ENCODE data around the gene MRPS33.
A peak's percentile ranks its signal among the peaks of the same experiment; 100 is the strongest.
"Not testable (repeated sequence)": the region's sequence is repeated elsewhere in the genome, so short reads cannot be mapped to it uniquely, and the experiment has no call there.

MRPS33 gene

DNA sequence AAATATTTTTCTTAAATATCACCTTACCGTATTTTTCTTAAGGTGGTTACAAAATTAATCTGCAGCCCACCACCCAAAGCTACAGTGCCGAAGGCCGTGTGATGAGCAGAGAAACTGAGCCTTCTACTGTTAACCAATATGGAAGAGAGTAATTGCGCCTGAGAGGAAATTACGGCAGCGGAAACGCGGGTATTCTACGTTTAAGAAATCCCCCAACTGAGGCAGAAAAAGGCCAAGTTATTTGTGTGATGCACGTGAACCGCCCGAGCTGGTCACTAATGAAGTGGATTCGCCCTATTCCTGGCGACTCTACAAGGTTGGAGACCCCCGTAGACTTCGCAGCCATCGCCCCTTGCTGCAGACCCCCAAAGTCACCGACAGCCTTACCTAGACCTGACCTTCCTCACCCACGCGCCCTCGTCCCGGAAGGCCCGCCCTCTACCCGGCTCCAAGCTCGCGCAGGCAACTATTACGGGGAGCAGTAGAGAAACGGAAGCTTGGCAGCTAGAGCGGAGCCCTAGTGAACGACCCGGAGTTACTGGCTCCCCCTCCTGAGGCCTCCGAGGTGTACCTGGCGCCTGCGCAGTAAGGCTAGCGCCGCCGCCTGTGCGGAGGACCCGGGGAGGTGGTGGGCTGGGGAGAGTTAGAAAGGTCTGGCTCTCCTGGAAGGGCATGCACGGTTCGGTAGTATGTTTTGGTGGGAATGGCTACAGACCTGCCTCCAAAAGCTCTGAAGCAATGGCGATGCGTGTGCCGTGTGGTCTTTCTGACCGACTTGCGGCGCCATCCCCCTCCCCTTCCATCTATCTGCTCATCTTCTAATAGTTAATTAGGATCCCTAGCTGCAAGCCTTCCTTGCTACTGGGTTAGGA lies at the start of gene MRPS33:
MRPS33 (minus strand) TSS at position 429 of the 872 bp plus-strand sequence. CDS start 4,319 bp downstream, outside the sequence.
- peak; percentile 88 to 91 for DNase-seq (ENCODE audit: low read depth in 1 of 2, low spot score in 1 of 2)

DNA sequence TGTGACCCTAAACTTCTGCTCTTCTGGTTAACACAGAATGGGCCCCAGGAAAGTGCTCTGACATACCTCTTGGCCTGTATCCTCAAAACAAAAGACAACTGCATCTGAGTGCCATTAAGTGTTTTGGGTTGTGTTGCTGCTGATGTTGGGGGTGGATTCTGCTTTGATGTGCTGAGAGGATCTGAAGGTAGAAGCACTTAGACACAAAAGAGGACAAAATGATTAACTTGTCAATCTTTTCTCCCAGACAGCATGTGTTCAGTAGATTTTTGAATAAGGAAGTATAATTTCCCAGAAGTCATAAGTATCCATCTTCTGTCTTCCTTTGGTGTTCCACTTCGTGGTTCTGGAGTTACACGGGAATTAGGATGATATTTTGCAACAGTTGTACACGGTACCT lies 43.0 kb upstream of the MRPS33 start:
- no peak for DNase-seq (ENCODE audit: low read depth in 1 of 2, low spot score in 1 of 2)

DNA sequence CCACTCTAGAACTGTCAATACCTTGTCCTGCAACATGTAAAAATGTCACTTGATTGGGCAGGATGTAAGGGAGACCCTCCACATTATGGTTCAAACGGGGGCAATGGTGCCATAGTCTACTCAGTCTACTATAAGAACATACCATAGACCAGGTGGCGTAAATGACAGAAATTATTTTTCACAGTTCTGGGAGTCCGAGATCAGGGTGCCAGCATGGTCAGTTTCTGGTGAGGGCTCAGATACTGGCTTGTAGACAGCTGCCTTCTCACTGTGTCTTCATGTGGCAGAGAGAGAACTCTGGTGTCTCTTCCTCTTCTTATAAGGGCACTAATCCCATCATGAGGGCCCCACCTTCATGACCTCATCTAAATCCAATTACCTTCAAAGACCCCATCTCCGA lies 40.4 kb upstream of the MRPS33 start:
- no peak for DNase-seq (ENCODE audit: low read depth in 1 of 2, low spot score in 1 of 2)

DNA sequence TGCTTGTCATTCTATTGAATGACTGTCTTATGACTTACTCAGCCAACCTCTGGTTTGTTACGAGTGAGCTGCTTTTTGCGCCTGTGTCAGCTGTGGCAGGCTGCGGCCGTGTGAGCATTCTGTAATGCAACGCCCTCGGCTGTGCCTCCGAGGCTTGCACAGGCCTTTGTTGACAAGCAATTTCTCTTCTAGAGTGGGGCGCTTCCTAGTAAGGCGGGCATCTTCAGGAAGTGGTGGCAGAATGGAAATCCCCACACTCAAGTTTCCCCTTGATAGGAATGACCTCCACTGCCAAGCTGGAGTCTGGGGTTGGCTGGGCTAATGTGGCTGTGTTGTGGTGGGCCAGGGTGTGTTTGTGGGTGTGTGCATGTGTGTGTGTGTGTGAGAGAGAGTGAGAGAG lies 38.9 kb upstream of the MRPS33 start:
- peak in 1 of 2 donors; percentile 16 for DNase-seq (ENCODE audit: low read depth in 1 of 2, low spot score in 1 of 2)

DNA sequence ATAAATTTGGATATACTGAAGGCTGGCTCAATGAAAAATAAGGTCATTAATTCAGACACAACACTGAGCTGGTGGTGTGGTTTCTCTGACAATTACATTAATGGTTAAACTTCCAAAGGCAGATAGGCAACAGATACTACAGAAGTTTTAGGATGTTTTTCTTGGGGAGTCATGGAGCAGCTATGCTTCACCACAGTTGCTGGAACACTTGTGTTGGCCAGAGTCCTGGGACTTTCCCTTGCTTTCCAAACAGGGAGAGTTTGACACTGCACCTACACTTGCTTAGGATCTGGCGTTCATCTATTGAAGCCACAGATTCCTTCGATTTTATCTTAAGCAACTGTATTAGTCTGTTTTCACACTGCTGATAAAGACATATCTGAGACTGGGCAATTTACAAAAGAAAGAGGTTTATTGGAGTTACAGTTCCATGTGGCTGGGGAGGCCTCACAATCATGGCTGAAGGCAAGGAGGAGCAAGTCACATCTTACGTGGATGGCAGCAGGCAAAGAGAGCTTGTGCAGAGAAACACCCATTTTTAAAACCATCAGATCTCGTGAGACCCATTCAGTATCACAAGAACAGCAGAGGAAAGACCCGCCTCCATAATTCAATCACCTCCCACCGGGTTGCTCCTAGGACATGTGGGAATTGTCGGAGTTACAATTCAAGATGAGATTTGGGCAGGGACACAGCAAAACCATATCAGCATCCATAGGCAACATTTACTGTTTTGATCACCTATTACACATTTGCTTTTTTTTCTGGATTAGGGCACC lies 31.3 kb upstream of the MRPS33 start:
- DNase-seq (ENCODE audit: low read depth in 1 of 2, low spot score in 1 of 2): no peak

DNA sequence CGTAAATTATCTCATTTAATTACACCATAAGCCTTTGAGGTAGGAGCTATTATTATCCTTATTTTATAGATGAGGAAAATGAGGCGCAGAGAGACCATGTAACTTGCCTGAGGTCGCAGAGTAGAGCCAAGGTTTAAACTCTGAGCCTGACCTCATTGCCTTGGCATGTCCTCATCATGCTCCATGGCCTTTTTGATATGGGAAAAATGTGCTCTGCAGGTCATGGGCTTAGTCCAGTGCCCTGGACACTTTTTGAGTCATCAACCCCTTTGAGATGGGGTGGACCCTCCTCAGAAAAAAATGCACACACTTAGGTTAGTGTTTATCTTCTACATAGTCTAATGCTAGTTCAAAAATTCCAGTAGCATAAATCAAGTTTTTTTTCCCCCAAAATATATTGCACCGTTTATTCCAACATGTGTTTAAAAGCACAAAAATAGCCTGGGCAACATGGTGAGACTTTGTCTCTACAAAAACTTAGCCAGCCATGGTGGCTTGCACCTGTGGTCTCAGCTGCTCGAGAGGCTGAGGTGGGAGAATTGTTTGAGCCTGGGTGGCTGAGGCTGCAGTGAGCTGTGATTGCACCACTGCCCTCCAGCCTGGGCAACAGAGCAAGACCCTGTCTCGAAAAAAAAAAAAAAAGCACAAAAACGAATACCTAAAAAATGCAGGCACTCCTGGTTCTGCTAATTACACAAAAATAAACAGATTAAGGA lies 30.5 kb upstream of the MRPS33 start:
- no peak for DNase-seq (ENCODE audit: low read depth in 1 of 2, low spot score in 1 of 2)

DNA sequence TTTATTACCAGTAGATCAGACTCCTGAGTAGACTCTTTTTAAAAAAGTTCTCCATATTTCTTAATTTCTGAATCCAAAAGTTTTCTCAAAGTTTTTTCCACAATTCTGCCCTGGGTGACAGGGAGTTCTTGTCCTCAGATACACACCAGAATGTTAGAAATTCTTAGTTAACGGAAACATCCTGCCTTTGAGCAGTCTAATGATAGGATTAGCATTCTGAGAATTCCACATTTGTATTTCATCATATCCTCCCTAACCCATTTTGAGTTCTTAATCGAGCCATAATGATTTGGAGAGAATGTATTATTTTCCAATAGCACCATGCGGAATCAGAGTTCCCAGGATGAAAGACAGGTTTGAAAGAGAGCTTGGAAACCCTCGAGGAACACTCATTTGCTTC lies 28.9 kb upstream of the MRPS33 start:
- DNase-seq (ENCODE audit: low read depth in 1 of 2, low spot score in 1 of 2): no peak

DNA sequence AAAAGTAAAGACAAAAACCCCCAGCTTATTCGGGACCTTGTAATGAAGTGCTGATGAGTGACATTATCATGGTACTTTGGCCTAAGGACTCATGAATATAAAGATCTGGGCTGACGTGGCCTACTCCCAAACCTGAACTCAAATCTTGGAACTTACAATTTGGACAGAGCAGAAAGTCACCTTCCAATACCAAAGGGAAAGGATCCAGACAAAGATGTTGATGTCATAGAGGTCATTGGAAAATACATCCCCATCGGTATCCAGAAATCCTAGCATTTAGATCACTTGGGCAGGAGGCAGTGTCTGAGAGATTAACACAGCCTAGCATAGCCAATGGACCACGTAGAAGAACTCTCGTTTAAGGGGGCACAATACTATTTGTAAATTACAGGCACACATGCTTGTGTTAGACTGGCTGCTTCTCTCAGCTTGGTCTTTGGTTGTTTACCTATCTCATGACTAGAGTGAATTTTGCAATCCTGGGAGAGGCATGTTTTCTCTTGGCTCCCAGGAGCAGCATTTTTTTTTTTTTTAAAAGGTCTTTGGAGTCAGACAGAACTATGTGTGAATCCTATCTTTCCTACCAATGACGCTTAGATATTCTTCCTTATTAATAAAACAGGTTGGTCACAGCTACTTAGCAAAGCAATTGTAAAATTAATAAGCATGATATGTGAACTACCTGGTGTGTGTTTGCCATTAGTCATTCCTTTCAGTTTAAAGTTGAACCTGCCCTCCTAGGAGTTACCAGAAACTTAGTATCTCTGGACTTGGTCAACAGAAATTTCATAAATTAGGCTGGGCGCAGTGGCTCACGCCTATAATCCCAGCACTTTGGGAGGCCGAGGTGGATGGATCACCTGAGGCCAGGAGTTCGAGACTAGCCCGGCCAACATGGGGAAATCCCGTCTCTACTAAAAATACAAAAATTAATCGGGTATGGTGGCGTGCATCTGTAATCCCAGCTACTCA lies 27.8 kb upstream of the MRPS33 start:
- DNase-seq (ENCODE audit: low read depth in 1 of 2, low spot score in 1 of 2): no peak

DNA sequence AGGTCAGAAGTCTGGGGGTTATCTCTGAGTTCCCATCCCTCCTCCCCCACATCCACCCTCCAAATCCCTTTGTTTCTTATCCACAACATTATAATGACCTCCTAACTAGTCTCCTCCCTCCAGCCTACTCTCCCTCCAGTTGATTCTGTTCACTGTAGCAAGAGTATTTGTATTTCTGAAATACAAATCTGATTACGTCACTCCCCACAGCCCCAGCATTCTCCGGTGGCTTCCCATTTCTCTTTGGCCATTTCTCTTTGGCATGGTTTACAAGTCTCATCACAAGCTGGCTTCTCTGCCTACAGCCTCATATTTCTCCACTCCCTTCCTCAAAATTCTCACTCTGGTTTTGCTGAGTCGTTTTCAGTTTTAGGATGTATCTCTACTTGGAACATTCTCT lies 24.6 kb upstream of the MRPS33 start:
- no peak for DNase-seq (ENCODE audit: low read depth in 1 of 2, low spot score in 1 of 2)

DNA sequence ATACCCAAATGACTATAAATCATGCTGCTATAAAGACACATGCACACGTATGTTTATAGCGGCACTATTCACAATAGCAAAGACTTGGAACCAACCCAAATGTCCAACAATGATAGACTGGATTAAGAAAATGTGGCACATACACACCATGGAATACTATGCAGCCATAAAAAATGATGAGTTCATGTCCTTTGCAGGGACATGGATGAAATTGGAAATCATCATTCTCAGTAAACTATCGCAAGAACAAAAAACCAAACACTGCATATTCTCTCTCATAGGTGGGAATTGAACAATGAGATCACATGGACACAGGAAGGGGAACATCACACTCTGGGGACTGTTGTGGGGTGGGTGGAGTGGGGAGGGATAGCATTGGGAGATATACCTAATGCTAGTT lies 23.3 kb upstream of the MRPS33 start:
- DNase-seq (ENCODE audit: low read depth in 1 of 2, low spot score in 1 of 2): not testable (repeated sequence)

DNA sequence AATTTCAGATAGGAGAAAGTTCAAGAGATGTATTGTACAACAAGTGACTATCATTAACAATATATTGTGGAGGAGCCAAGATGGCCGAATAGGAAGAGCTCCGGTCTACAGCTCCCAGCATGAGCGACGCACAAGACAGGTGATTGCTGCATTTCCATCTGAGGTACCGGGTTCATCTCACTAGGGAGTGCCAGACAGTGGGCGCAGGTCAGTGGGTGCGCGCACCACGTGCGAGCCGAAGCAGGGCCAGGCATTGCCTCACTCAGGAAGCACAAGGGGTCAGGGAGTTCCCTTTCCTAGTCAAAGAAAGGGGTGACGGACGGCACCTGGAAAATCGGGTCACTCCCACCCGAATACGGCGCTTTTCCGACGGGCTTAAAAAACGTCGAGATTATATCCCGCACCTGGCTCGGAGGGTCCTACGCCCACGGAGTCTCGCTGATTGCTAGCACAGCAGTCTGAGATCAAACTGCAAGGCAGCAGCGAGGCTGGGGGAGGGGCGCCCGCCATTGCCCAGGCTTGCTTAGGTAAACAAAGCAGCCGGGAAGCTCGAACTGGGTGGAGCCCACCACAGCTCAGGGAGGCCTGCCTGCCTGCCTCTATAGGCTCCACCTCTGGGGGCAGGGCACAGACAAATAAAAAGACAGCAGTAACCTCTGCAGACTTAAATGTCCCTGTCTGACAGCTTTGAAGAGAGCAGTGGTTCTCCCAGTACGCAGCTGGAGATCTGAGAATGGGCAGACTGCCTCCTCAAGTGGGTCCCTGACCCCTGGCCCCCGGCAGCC lies 18.0 kb upstream of the MRPS33 start:
- not testable (repeated sequence) for DNase-seq (ENCODE audit: low read depth in 1 of 2, low spot score in 1 of 2)

DNA sequence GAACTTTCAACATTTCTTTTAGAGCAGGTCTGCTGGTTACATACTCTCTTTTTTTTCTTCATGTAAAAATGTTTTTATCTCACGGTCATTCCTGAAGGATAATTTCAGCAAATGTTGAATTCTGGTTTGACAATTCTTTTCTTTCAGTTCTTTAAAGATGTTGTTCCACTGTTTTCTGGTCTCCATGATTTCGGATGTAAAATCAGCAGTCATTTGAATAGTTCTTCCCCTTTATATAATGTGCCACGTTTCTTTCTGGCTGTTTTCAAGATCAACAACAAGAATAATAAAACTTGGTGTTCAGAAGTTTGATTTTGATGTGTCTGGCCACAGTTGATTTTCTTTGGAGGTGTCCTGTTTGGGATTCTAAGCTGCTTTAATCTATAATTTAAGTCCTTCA lies 14.0 kb upstream of the MRPS33 start:
- no peak for DNase-seq (ENCODE audit: low read depth in 1 of 2, low spot score in 1 of 2)

DNA sequence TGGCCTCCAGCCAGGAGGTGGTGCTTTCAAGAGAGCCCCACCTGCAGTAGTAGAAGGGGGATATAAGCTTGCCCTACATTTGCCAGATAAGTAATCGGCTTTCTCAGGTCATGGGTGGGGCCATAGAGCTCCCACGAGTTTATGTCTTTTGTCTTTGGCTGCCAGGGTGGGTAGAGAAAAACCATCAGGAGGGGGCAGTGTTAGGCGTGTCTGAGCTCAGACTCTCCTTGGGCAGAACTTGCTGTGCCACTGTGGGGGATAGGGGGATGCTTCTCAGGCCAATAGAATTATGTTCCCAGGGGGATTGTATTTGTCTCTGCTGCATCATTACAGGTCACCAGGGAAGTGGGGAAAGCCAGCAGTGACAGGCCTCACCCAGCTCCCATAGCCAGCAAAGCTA lies 12.3 kb upstream of the MRPS33 start:
- DNase-seq (ENCODE audit: low read depth in 1 of 2, low spot score in 1 of 2): no peak

DNA sequence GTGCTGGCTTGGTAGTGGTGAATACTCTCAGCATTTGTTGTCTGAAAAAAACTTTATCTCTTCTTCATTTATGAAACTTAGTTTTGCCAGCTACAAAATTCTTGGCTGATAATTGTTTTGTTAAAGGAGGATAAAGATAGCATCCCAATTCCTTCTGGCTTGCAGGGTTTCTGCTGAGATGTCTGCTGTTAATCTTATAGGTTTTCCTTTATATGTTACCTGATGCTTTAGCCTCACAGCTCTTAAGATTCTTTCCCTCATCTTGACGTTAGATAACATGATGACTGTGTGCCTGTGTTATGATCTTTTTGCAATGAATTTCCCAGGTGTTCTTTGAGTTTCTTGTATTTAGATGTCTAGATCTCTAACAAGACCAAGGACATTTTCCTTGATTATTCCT lies 9.9 kb upstream of the MRPS33 start:
- no peak for DNase-seq (ENCODE audit: low read depth in 1 of 2, low spot score in 1 of 2)

DNA sequence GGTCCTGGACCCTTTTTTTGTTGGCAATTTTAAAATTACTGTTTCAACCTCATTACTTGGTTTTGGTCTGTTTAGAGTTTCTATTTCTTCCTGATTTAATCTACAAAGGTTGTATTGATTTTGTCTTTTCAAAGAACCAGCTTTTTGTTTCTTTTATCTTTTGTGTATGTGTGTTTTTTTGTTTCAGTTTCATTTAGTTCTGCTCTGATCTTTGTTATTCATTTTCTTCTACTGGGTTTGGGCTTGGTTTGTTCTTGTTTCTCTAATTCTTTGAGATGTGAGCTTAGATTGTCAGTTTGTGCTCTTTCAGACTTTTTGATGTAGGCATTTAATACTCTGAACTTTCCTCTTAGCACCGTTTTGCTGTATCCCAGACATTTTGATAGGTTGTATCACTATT lies 8.5 kb upstream of the MRPS33 start:
- no peak for DNase-seq (ENCODE audit: low read depth in 1 of 2, low spot score in 1 of 2)

DNA sequence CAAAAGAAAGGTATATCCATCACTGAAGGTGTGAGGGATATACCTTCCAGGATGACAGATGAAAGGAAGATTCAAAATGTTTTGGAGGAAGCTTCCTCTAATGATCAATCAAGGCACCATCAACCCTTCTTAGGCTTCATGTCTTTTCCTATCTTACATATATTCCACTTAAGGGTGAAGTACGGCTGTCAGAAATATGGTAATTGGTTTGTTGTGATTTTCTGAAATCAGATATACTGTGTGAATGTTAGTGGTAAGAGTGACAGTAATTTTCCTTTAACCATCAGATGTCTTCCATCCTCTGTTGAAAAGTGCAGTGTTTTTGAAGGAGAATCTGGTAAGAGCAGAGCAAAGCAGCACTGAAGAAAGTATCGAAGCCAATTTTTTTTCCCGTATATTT lies 2.8 kb upstream of the MRPS33 start:
- no peak for DNase-seq (ENCODE audit: low read depth in 1 of 2, low spot score in 1 of 2)

DNA sequence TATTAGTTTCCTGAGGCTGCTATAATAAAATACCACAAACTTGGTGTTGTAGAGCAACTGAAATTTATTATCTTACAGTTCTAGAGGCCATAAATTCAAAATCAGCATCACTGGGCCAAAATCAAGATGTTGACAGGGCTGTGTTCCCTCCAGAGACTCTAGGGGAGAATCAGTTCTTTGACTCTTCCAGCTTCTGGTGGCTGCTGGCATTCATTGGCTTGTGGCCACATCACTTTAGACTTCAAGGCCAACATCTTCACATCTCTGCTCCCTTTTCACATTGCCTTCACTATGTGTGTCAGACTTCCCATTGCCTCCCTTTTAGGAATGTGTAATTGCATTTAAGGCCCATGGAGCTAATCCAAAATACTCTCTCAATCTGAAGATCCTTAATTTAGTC lies 1.6 kb upstream of the MRPS33 start:
- DNase-seq (ENCODE audit: low read depth in 1 of 2, low spot score in 1 of 2): no peak

DNA sequence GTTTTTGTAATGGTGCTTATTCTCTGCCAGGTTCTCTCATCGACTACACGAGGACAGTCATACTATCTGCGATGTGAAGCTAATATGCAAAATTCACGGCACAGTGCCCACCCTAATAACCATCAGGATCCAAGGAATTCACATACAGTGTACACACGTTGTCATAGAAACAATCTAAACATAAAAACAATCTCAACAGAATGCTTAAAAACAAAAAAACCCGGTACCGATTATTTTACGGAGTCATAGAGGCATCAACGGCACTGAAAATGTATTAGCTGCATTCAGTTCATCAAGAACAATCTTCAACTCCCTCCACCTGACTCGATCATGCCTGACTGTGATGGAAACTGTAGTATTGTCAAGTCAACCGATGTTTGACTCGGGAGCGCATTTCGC lies 628 bp downstream of the MRPS33 start:
- no peak for DNase-seq (ENCODE audit: low read depth in 1 of 2, low spot score in 1 of 2)

DNA sequence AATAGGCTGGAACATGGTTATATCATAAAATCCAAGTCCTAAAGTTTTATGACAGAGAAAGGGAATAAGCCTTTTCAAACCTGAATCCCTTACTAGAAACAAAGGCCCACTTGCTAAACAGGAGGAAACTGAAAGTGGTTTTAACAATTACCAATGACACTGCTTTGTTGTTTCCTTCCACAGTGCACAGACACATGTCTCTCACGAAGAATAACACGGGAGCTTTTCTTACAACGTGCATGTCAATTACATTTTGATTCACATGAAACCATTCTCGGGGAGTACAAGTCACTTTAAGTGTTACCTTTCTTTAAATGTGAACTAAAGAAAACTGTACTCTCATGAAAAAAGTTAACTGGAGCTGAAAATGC lies 1.4 kb downstream of the MRPS33 start:
- no peak for DNase-seq (ENCODE audit: low read depth in 1 of 2, low spot score in 1 of 2)
